PC-3 (cell line): ENCODE data around the gene QRSL1. TPM values are rescaled to one million over a fixed set of nuclear protein-coding genes. Genes with fewer than 3 reads are reported as not detected.

Source experiments
- ATAC-seq: fragments of 200-7000 bp; cut with Tn5 transposase; 2 replicates; pipeline ENCODE4 v1.9.1; 2020; ENCODE audit warnings: mild to moderate bottlenecking, moderate library complexity
- BruUV-seq: library from RNA; stranded (reverse); fragments of 400-500 nt; replicated peaks from 2 replicates; lab custom pipeline; 2021; lab: Mats Ljungman, UMichigan
- CTCF ChIA-PET: fragments of 300-600 bp; sonication (Branson Sonifier 250); formaldehyde crosslinking; loops from one replicate; lab custom pipeline; 2022; ENCODE audit warnings: antibody characterized with exemption; lab: Charles Lee
- POLR2A ChIA-PET: fragments of 300-600 bp; sonication (Branson Sonifier 250); formaldehyde crosslinking; loops from one replicate; lab custom pipeline; 2022; ENCODE audit warnings: antibody characterized with exemption; ENCODE audit not compliant: unreplicated experiment; lab: Charles Lee
- DNase-seq: peaks from one replicate; pipeline ENCODE4 v3.0.0-alpha.2; 2015
- H2AFZ ChIP-seq: fragments of 300-600 bp; sonication (generic); 2 replicates; pipeline ENCODE4 v1.6.0; 2016; ENCODE audit warnings: antibody characterized with exemption, low read length
- H3F3A ChIP-seq: fragments of 300-600 bp; sonication (generic); one replicate; pipeline ENCODE4 v1.6.0; 2017; ENCODE audit warnings: antibody characterized with exemption, low read length, control low read depth, mild to moderate bottlenecking; ENCODE audit not compliant: unreplicated experiment
- H3K27ac ChIP-seq: fragments of 300-600 bp; sonication (generic); 2 replicates; pipeline ENCODE4 v1.5.1; 2016; ENCODE audit warnings: mild to moderate bottlenecking, low read length
- H3K27me3 ChIP-seq: fragments of 300-600 bp; sonication (generic); 2 replicates; pipeline ENCODE4 v1.6.1; 2016; ENCODE audit warnings: low read length, mixed read lengths
- H3K36me3 ChIP-seq: fragments of 300-600 bp; sonication (generic); 2 replicates; pipeline ENCODE4 v1.6.1; 2016; ENCODE audit warnings: low read depth, mixed run types, low read length, mixed read lengths
- H3K4me1 ChIP-seq: fragments of 300-600 bp; sonication (generic); 2 replicates; pipeline ENCODE4 v1.5.1; 2016; ENCODE audit warnings: low read length; ENCODE audit not compliant: insufficient read depth
- H3K4me2 ChIP-seq: fragments of 300-600 bp; sonication (generic); 2 replicates; pipeline ENCODE4 v1.6.0; 2016; ENCODE audit warnings: low read length
- H3K4me3 ChIP-seq: fragments of 300-600 bp; sonication (generic); 2 replicates; pipeline ENCODE4 v1.5.1; 2016; ENCODE audit warnings: mild to moderate bottlenecking, low read length, mixed read lengths
- H3K79me2 ChIP-seq: fragments of 300-600 bp; sonication (generic); 2 replicates; pipeline ENCODE4 v1.6.1; 2017; ENCODE audit warnings: low read length, mixed read lengths
- H3K9ac ChIP-seq: fragments of 300-600 bp; sonication (generic); 2 replicates; pipeline ENCODE4 v1.6.0; 2016; ENCODE audit warnings: mild to moderate bottlenecking, low read length
- H3K9me2 ChIP-seq: fragments of 300-600 bp; sonication (generic); replicated peaks from 2 replicates; pipeline ENCODE4 v1.6.1; 2016; ENCODE audit warnings: mixed run types, low read length, mixed read lengths
- H3K9me3 ChIP-seq: fragments of 300-600 bp; sonication (generic); 2 replicates; pipeline ENCODE4 v1.6.1; 2016; ENCODE audit warnings: low read length, mixed read lengths
- H4K20me1 ChIP-seq: fragments of 300-600 bp; sonication (generic); 2 replicates; pipeline ENCODE4 v1.6.1; 2016; ENCODE audit warnings: low read length, mixed read lengths
- CTCF ChIP-seq: fragments of 300-600 bp; sonication (generic); conservative IDR thresholded peaks from 2 replicates; pipeline ENCODE4 v1.5.1; 2017; ENCODE audit warnings: antibody characterized with exemption, low read depth, mild to moderate bottlenecking, low read length
- EZH2 ChIP-seq: fragments of 300-600 bp; sonication (generic); IDR thresholded peaks from one replicate; pipeline ENCODE4 v1.6.1; 2017; ENCODE audit warnings: antibody characterized with exemption, mild to moderate bottlenecking, low read length; ENCODE audit not compliant: unreplicated experiment
- EZH2phosphoT487 ChIP-seq: fragments of 300-600 bp; sonication (generic); IDR thresholded peaks from 2 replicates; pipeline ENCODE4 v1.6.1; 2018; ENCODE audit warnings: mild to moderate bottlenecking, antibody characterized with exemption, low read length, borderline replicate concordance
- intact Hi-C: fragments of 100-400 bp; cut with micrococcal nuclease; formaldehyde crosslinking; loops from 2 replicates; pipeline ENCODE4 v1.9.0; 2023
- total RNA-seq: library from RNA; depleted of rRNA; stranded (reverse); fragments of >200 nt; gene quantifications from 2 replicates; pipeline ENCODE4 v1.2.3, GENCODE V29; 2014

Gene QRSL1
- total RNA-seq, 1 experiment from 2014 or later: 10.0 TPM

- Histone ChIP-seq H3K4me2 (no peak overlapping the region), H3K4me1 (no peaks in the 10 kb centered on the region), H3K27ac (no peak overlapping the region), H3K9me2 (no peaks in the 10 kb centered on the region), H3F3A (no peaks in the 10 kb centered on the region), H3K9ac (no peak overlapping the region), H2AFZ (no peak overlapping the region), H3K79me2 (no peaks in the 10 kb centered on the region), H3K9me3 (no peaks in the 10 kb centered on the region), H3K27me3 (no peaks in the 10 kb centered on the region), H4K20me1 (no peaks in the 10 kb centered on the region), H3K4me3 (no peak overlapping the region), H3K36me3 (no peaks in the 10 kb centered on the region)
- BruUV-seq: no TSS peak
- intact Hi-C loops: no loop called here
- TF ChIP-seq CTCF (no peak), EZH2phosphoT487 (no peak), EZH2 (no peak)
- ChIA-PET CTCF (no interaction called here), POLR2A (no interaction called here)
- no peak for ATAC-seq
- DNase-seq: no peak
Measured at GRCh38 chr6:106671651-106672050, 42.3 kb downstream of the QRSL1 start.

- no peaks in the 10 kb centered on the region for H3K79me2 ChIP-seq
- no peaks in the 10 kb centered on the region for H3K27me3 ChIP-seq
- intact Hi-C loops: no loop called here
- H3K27ac ChIP-seq: no peak overlapping the region
- TF ChIP-seq EZH2phosphoT487: no peak
- TF ChIP-seq CTCF: no peak
- TF ChIP-seq EZH2: no peak
- DNase-seq: no peak
- H3K4me1 ChIP-seq: no peaks in the 10 kb centered on the region
- no peaks in the 10 kb centered on the region for H3K9me3 ChIP-seq
- no peaks in the 10 kb centered on the region for H3K36me3 ChIP-seq
- H3K4me3 ChIP-seq: no peak overlapping the region
- no peaks in the 10 kb centered on the region for H4K20me1 ChIP-seq
- H3K9me2 ChIP-seq: no peaks in the 10 kb centered on the region
- ChIA-PET CTCF (no interaction called here), POLR2A (no interaction called here)
- no peak for ATAC-seq
- no peak overlapping the region for H3K4me2 ChIP-seq
- no peak overlapping the region for H3K9ac ChIP-seq
- H3F3A ChIP-seq: no peaks in the 10 kb centered on the region
- no peak overlapping the region for H2AFZ ChIP-seq
- BruUV-seq: no TSS peak
Measured at GRCh38 chr6:106674541-106675229, 45.3 kb downstream of the QRSL1 start.

GRCh38 chr6:106677282-106677681 lies 47.9 kb downstream of the QRSL1 start:
- intact Hi-C loops: no loop called here
- no peak for DNase-seq
- BruUV-seq: no TSS peak
- Histone ChIP-seq H3K9ac (no peak overlapping the region), H3K27ac (no peak overlapping the region), H3K4me3 (no peak overlapping the region), H3K9me2 (no peaks in the 10 kb centered on the region), H3K4me2 (no peak overlapping the region), H4K20me1 (no peaks in the 10 kb centered on the region), H3K79me2 (no peaks in the 10 kb centered on the region), H3F3A (no peaks in the 10 kb centered on the region), H3K27me3 (no peaks in the 10 kb centered on the region), H3K4me1 (no peaks in the 10 kb centered on the region), H3K9me3 (no peaks in the 10 kb centered on the region), H2AFZ (no peak overlapping the region), H3K36me3 (no peaks in the 10 kb centered on the region)
- ATAC-seq: no peak
- POLR2A ChIA-PET: no interaction called here
- no peak for TF ChIP-seq EZH2phosphoT487
- no peak for TF ChIP-seq EZH2
- no peak for TF ChIP-seq CTCF
- CTCF ChIA-PET: no interaction called here
